ENCODE data around the gene NAPG.
"Not testable (repeated sequence)": the region's sequence is repeated elsewhere in the genome, so short reads cannot be mapped to it uniquely, and the experiment has no call there.

Gene NAPG

GRCh38 chr18:10539124-10539523 is 13.3 kb downstream of the NAPG start:
- no CpG with 5 or more reads among the region's 5 CpGs for WGBS (ENCODE audit: insufficient coverage)
- H3K36me3 ChIP-seq (ENCODE audit: control insufficient read depth in 4 of 4, insufficient read depth in 4 of 4, low read length in 3 of 4): peaks cover 2 to 40% (median 30%) of the 10 kb centered on the region in 4 experiments
- DNase-seq; H3K27me3 ChIP-seq (replicated peaks in 2 of 5; ENCODE audit: control insufficient read depth in 4 of 5, insufficient read depth in 5 of 5, low read length in 4 of 5); H3K9me3 ChIP-seq (ENCODE audit: control extremely low read depth in 1 of 5, control insufficient read depth in 4 of 5, insufficient read depth in 2 of 5, low read depth in 1 of 5, low read length in 4 of 5); H3K27ac ChIP-seq (ENCODE audit: insufficient read depth in 1 of 2, low read depth in 1 of 2, low read length in 2 of 2, poor library complexity in 1 of 2, severe bottlenecking in 2 of 2); POLR2A ChIA-PET; H3K4me1 ChIP-seq (ENCODE audit: control extremely low read depth in 1 of 4, control insufficient read depth in 4 of 4, insufficient read depth in 4 of 4, low read length in 3 of 4); H3K4me3 ChIP-seq (ENCODE audit: control insufficient read depth in 1 of 7, extremely low read depth in 1 of 7, insufficient read depth in 4 of 7, low read depth in 2 of 7, low read length in 6 of 7): not testable (repeated sequence)
- CTCF ChIA-PET: interaction anchor here (2.0 kb wide), 1 partner anchor 12 kb away, joined by 5 read pairs; no protein-coding TSS in a partner anchor

- no peaks in the 10 kb centered on the region for H3K27me3 ChIP-seq (replicated peaks in 2 of 5; ENCODE audit: control insufficient read depth in 4 of 5, insufficient read depth in 5 of 5, low read length in 4 of 5)
- no peaks in the 10 kb centered on the region for H3K9me3 ChIP-seq (ENCODE audit: control extremely low read depth in 1 of 5, control insufficient read depth in 4 of 5, insufficient read depth in 2 of 5, low read depth in 1 of 5, low read length in 4 of 5)
- no peak for DNase-seq
- H3K4me3 ChIP-seq (ENCODE audit: control insufficient read depth in 1 of 7, extremely low read depth in 1 of 7, insufficient read depth in 4 of 7, low read depth in 2 of 7, low read length in 6 of 7): no peak overlapping the region
- peaks cover 4 to 71% (median 49%) of the 10 kb centered on the region in 4 experiments for H3K36me3 ChIP-seq (ENCODE audit: control insufficient read depth in 4 of 4, insufficient read depth in 4 of 4, low read length in 3 of 4)
- H3K4me1 ChIP-seq (ENCODE audit: control extremely low read depth in 1 of 4, control insufficient read depth in 4 of 4, insufficient read depth in 4 of 4, low read length in 3 of 4): peaks cover 0 to 8% (median 5%) of the 10 kb centered on the region in 4 experiments
- ChIA-PET CTCF (interaction anchor here (0.8 to 1.8 kb wide), 4 partner anchors 9 to 16 kb away, joined by 3 to 6 read pairs (median 4); no protein-coding TSS in a partner anchor), POLR2A (no interaction called here)
- no peak overlapping the region for H3K27ac ChIP-seq (ENCODE audit: insufficient read depth in 1 of 2, low read depth in 1 of 2, low read length in 2 of 2, poor library complexity in 1 of 2, severe bottlenecking in 2 of 2)
These were observed 17.4 kb downstream of the NAPG start for GRCh38 chr18:10543277-10543676.

- 95% methylated on average over 7 of the region's 9 CpGs for WGBS (ENCODE audit: insufficient coverage)
These were observed 18.4 kb downstream of the NAPG start for GRCh38 chr18:10544093-10544748.

GRCh38 chr18:10546557-10547300 is 20.9 kb downstream of the NAPG start:
- Histone ChIP-seq H3K27me3 (replicated peaks in 2 of 5; ENCODE audit: control insufficient read depth in 4 of 5, insufficient read depth in 5 of 5, low read length in 4 of 5) (no peaks in the 10 kb centered on the region), H3K4me3 (ENCODE audit: control insufficient read depth in 1 of 7, extremely low read depth in 1 of 7, insufficient read depth in 4 of 7, low read depth in 2 of 7, low read length in 6 of 7) (no peak overlapping the region), H3K27ac (ENCODE audit: insufficient read depth in 1 of 2, low read depth in 1 of 2, low read length in 2 of 2, poor library complexity in 1 of 2, severe bottlenecking in 2 of 2) (no peak overlapping the region), H3K9me3 (ENCODE audit: control extremely low read depth in 1 of 5, control insufficient read depth in 4 of 5, insufficient read depth in 2 of 5, low read depth in 1 of 5, low read length in 4 of 5) (no peaks in the 10 kb centered on the region), H3K4me1 (ENCODE audit: control extremely low read depth in 1 of 4, control insufficient read depth in 4 of 4, insufficient read depth in 4 of 4, low read length in 3 of 4) (peaks cover 0 to 8% (median 5%) of the 10 kb centered on the region in 4 experiments), H3K36me3 (ENCODE audit: control insufficient read depth in 4 of 4, insufficient read depth in 4 of 4, low read length in 3 of 4) (peaks cover 14 to 73% (median 50%) of the 10 kb centered on the region in 4 experiments)
- no peak for DNase-seq
- POLR2A ChIA-PET: interaction anchor here (0.6 kb wide), 1 partner anchor 530 kb away, joined by 3 read pairs; no protein-coding TSS in a partner anchor
- WGBS (ENCODE audit: insufficient coverage): 81% methylated on average over 6 of the region's 7 CpGs
- CTCF ChIA-PET: interaction anchor here (2.7 kb wide), 1 partner anchor 13 kb away, joined by 9 read pairs; no protein-coding TSS in a partner anchor

More at GRCh38 chr18:10544093-10544748, 18.4 kb downstream of the NAPG start:
- H3K4me1 ChIP-seq (ENCODE audit: control extremely low read depth in 1 of 4, control insufficient read depth in 4 of 4, insufficient read depth in 4 of 4, low read length in 3 of 4): peaks cover 0 to 8% (median 5%) of the 10 kb centered on the region in 4 experiments
- no peaks in the 10 kb centered on the region for H3K9me3 ChIP-seq (ENCODE audit: control extremely low read depth in 1 of 5, control insufficient read depth in 4 of 5, insufficient read depth in 2 of 5, low read depth in 1 of 5, low read length in 4 of 5)
- peaks cover 5 to 73% (median 52%) of the 10 kb centered on the region in 4 experiments for H3K36me3 ChIP-seq (ENCODE audit: control insufficient read depth in 4 of 4, insufficient read depth in 4 of 4, low read length in 3 of 4)
- no peak overlapping the region for H3K4me3 ChIP-seq (ENCODE audit: control insufficient read depth in 1 of 7, extremely low read depth in 1 of 7, insufficient read depth in 4 of 7, low read depth in 2 of 7, low read length in 6 of 7)
- CTCF ChIA-PET: interaction anchor here (0.8 to 1.8 kb wide), 6 partner anchors 10 to 573 kb away, joined by 3 to 7 read pairs (median 4); no protein-coding TSS in a partner anchor
- POLR2A ChIA-PET: no interaction called here
- H3K27ac ChIP-seq (ENCODE audit: insufficient read depth in 1 of 2, low read depth in 1 of 2, low read length in 2 of 2, poor library complexity in 1 of 2, severe bottlenecking in 2 of 2): no peak overlapping the region
- no peak for DNase-seq
- H3K27me3 ChIP-seq (replicated peaks in 2 of 5; ENCODE audit: control insufficient read depth in 4 of 5, insufficient read depth in 5 of 5, low read length in 4 of 5): no peaks in the 10 kb centered on the region

- POLR2A ChIA-PET: no interaction called here
- Histone ChIP-seq H3K4me1 (ENCODE audit: control extremely low read depth in 1 of 4, control insufficient read depth in 4 of 4, insufficient read depth in 4 of 4, low read length in 3 of 4) (no peaks in the 10 kb centered on the region), H3K4me3 (ENCODE audit: control insufficient read depth in 1 of 7, extremely low read depth in 1 of 7, insufficient read depth in 4 of 7, low read depth in 2 of 7, low read length in 6 of 7) (no peak overlapping the region), H3K36me3 (ENCODE audit: control insufficient read depth in 4 of 4, insufficient read depth in 4 of 4, low read length in 3 of 4) (peaks cover 24 to 89% (median 55%) of the 10 kb centered on the region in 4 experiments), H3K27me3 (replicated peaks in 2 of 5; ENCODE audit: control insufficient read depth in 4 of 5, insufficient read depth in 5 of 5, low read length in 4 of 5) (no peaks in the 10 kb centered on the region), H3K9me3 (ENCODE audit: control extremely low read depth in 1 of 5, control insufficient read depth in 4 of 5, insufficient read depth in 2 of 5, low read depth in 1 of 5, low read length in 4 of 5) (no peaks in the 10 kb centered on the region), H3K27ac (ENCODE audit: insufficient read depth in 1 of 2, low read depth in 1 of 2, low read length in 2 of 2, poor library complexity in 1 of 2, severe bottlenecking in 2 of 2) (no peak overlapping the region)
- DNase-seq: no peak
- CTCF ChIA-PET: interaction anchor here (1.6 kb wide), 1 partner anchor 13 kb away, joined by 5 read pairs; no protein-coding TSS in a partner anchor
- no CpG with 5 or more reads among the region's 3 CpGs for WGBS (ENCODE audit: insufficient coverage)
These were observed 26.4 kb downstream of the NAPG start for GRCh38 chr18:10552226-10552625.

- H3K27me3 ChIP-seq (replicated peaks in 2 of 5; ENCODE audit: control insufficient read depth in 4 of 5, insufficient read depth in 5 of 5, low read length in 4 of 5); DNase-seq; H3K27ac ChIP-seq (ENCODE audit: insufficient read depth in 1 of 2, low read depth in 1 of 2, low read length in 2 of 2, poor library complexity in 1 of 2, severe bottlenecking in 2 of 2); H3K4me3 ChIP-seq (ENCODE audit: control insufficient read depth in 1 of 7, extremely low read depth in 1 of 7, insufficient read depth in 4 of 7, low read depth in 2 of 7, low read length in 6 of 7); POLR2A ChIA-PET; H3K9me3 ChIP-seq (ENCODE audit: control extremely low read depth in 1 of 5, control insufficient read depth in 4 of 5, insufficient read depth in 2 of 5, low read depth in 1 of 5, low read length in 4 of 5): not testable (repeated sequence)
- CTCF ChIA-PET: interaction anchor here (0.8 to 1.2 kb wide), 2 partner anchors 18 to 598 kb away, joined by 3 read pairs; no protein-coding TSS in a partner anchor
- 93% methylated on average over 6 of the region's 10 CpGs for WGBS (ENCODE audit: insufficient coverage)
- Histone ChIP-seq H3K4me1 (ENCODE audit: control extremely low read depth in 1 of 4, control insufficient read depth in 4 of 4, insufficient read depth in 4 of 4, low read length in 3 of 4) (peaks cover 0 to 11% (median 5%) of the 10 kb centered on the region in 4 experiments), H3K36me3 (ENCODE audit: control insufficient read depth in 4 of 4, insufficient read depth in 4 of 4, low read length in 3 of 4) (peaks cover 15 to 54% (median 38%) of the 10 kb centered on the region in 4 experiments)
These were observed 30.4 kb downstream of the NAPG start for GRCh38 chr18:10556251-10556650.
